GM23338 (cell line): Measurements from ENCODE around the gene WNT1. TPM values are rescaled to one million over a fixed set of nuclear protein-coding genes. Genes with fewer than 3 reads are reported as not detected.

Experiments
- ATAC-seq: fragments of 200-7000 bp; cut with Tn5 transposase; 3 replicates; pipeline ENCODE4 v1.9.1; 2020
- DNase-seq: peaks from one replicate; pipeline ENCODE4 v3.0.0-alpha.2; 2015; ENCODE audit warnings: low spot score
- H2AFZ ChIP-seq: fragments of 200-600 bp; sonication (generic); 2 replicates; pipeline ENCODE4 v1.8.0; 2016; ENCODE audit warnings: antibody characterized with exemption, mild to moderate bottlenecking, moderate library complexity
- H3F3A ChIP-seq: fragments of 200-600 bp; sonication (generic); replicated peaks from 2 replicates; pipeline ENCODE4 v1.8.0; 2017; ENCODE audit warnings: antibody characterized with exemption, mixed run types, low read depth
- H3K27ac ChIP-seq: fragments of 200-600 bp; sonication (generic); 2 replicates; pipeline ENCODE4 v1.6.1; 2016; ENCODE audit warnings: low read depth
- H3K27me3 ChIP-seq: fragments of 200-600 bp; sonication (generic); 2 replicates; pipeline ENCODE4 v1.8.0; 2016; ENCODE audit warnings: mild to moderate bottlenecking, mixed run types, moderate library complexity; ENCODE audit not compliant: insufficient read depth
- H3K36me3 ChIP-seq: fragments of 200-600 bp; sonication (generic); 2 replicates; pipeline ENCODE4 v1.8.0; 2016; ENCODE audit warnings: mild to moderate bottlenecking; ENCODE audit not compliant: insufficient read depth
- H3K4me1 ChIP-seq: fragments of 200-600 bp; sonication (generic); 2 replicates; pipeline ENCODE4 v1.8.0; 2016; ENCODE audit warnings: mild to moderate bottlenecking, moderate library complexity; ENCODE audit not compliant: insufficient read depth
- H3K4me2 ChIP-seq: fragments of 200-600 bp; sonication (generic); 2 replicates; pipeline ENCODE4 v1.7.1; 2017; ENCODE audit warnings: mixed run types
- H3K4me3 ChIP-seq: fragments of 200-600 bp; sonication (generic); 2 replicates; pipeline ENCODE4 v1.6.1; 2016; ENCODE audit warnings: mixed run types
- H3K79me2 ChIP-seq: fragments of 200-600 bp; sonication (generic); replicated peaks from 2 replicates; pipeline ENCODE4 v1.8.0; 2017; ENCODE audit warnings: mild to moderate bottlenecking; ENCODE audit not compliant: insufficient read depth
- H3K9me2 ChIP-seq: fragments of 200-600 bp; sonication (generic); 2 replicates; pipeline ENCODE4 v1.8.0; 2017; ENCODE audit not compliant: insufficient read depth
- H4K20me1 ChIP-seq: fragments of 200-600 bp; sonication (generic); replicated peaks from 2 replicates; pipeline ENCODE4 v1.8.0; 2017; ENCODE audit warnings: mild to moderate bottlenecking; ENCODE audit not compliant: insufficient read depth
- H3K27ac Mint-ChIP-seq: 2 replicates; pipeline ENCODE4 v1.8.0; 2020; ENCODE audit warnings: inconsistent platforms, mild to moderate bottlenecking, moderate library complexity, mixed read lengths
- H3K27me3 Mint-ChIP-seq: 3 replicates; pipeline ENCODE4 v1.8.0; 2022; ENCODE audit warnings: low read depth, mild to moderate bottlenecking, moderate library complexity, mixed read lengths, inconsistent platforms; ENCODE audit not compliant: insufficient read depth, poor library complexity
- H3K36me3 Mint-ChIP-seq: 3 replicates; pipeline ENCODE4 v1.8.0; 2021; ENCODE audit warnings: low read depth, mild to moderate bottlenecking, inconsistent platforms, moderate library complexity, mixed read lengths
- H3K4me1 Mint-ChIP-seq: 3 replicates; pipeline ENCODE4 v1.8.0; 2020; ENCODE audit warnings: mild to moderate bottlenecking, inconsistent platforms, mixed read lengths
- H3K4me3 Mint-ChIP-seq: 3 replicates; pipeline ENCODE4 v1.8.0; 2021; ENCODE audit warnings: moderate library complexity, mild to moderate bottlenecking, inconsistent platforms, mixed read lengths
- H3K9me3 Mint-ChIP-seq: 3 replicates; pipeline ENCODE4 v1.8.0; 2020; ENCODE audit warnings: moderate library complexity, mild to moderate bottlenecking, inconsistent platforms, mixed read lengths
- CREB1 ChIP-seq: fragments of 250-450 bp; sonication (Bioruptor Pico); IDR thresholded peaks from 2 replicates; pipeline ENCODE4 v1.5.0; 2020; ENCODE audit warnings: low read depth, mild to moderate bottlenecking, moderate library complexity
- CTCF ChIP-seq, 2 experiments: fragments of 200-600 bp in 1 of 2; sonication (generic) in 1 of 2; conservative IDR thresholded peaks; 2 replicates each; pipeline versions ENCODE4 v1.5.1 to v1.6.1; 2016 to 2017; ENCODE audit warnings: antibody characterized with exemption in 2 of 2, low read depth in 2 of 2, mild to moderate bottlenecking in 2 of 2, moderate library complexity in 1 of 2
- ETS1 ChIP-seq: IDR thresholded peaks from 2 replicates; pipeline ENCODE4 v1.6.1; 2016; ENCODE audit warnings: antibody characterized with exemption
- EZH2 ChIP-seq: fragments of 200-600 bp; sonication (generic); IDR thresholded peaks from one replicate; pipeline ENCODE4 v1.8.0; 2017; ENCODE audit warnings: antibody characterized with exemption, mild to moderate bottlenecking, low read depth; ENCODE audit not compliant: unreplicated experiment
- EZH2phosphoT487 ChIP-seq: fragments of 200-600 bp; sonication (generic); IDR thresholded peaks from one replicate; pipeline ENCODE4 v1.8.1; 2018; ENCODE audit warnings: antibody characterized with exemption; ENCODE audit not compliant: unreplicated experiment
- JUNB ChIP-seq: IDR thresholded peaks from one replicate; pipeline ENCODE4 v1.6.1; 2016; ENCODE audit warnings: antibody characterized with exemption; ENCODE audit not compliant: unreplicated experiment
- NANOG ChIP-seq: IDR thresholded peaks from 2 replicates; pipeline ENCODE4 v1.6.1; 2016; ENCODE audit warnings: antibody characterized with exemption, borderline replicate concordance
- POLR2AphosphoS5 ChIP-seq: IDR thresholded peaks from 2 replicates; pipeline ENCODE4 v1.6.1; 2016; ENCODE audit warnings: antibody characterized with exemption, low read depth
- REST ChIP-seq: IDR thresholded peaks from one replicate; pipeline ENCODE4 v1.6.1; 2018; ENCODE audit warnings: antibody characterized with exemption; ENCODE audit not compliant: unreplicated experiment
- STAT1 ChIP-seq: IDR thresholded peaks from one replicate; pipeline ENCODE4 v1.6.1; 2016; ENCODE audit warnings: antibody characterized with exemption; ENCODE audit not compliant: unreplicated experiment
- ZNF114 ChIP-seq: fragments of 250-450 bp; sonication (Bioruptor Pico); IDR thresholded peaks from 2 replicates; pipeline ENCODE4 v1.5.0; 2020; ENCODE audit warnings: mild to moderate bottlenecking, moderate library complexity
- ZNF331 ChIP-seq: fragments of 250-450 bp; sonication (Bioruptor Pico); IDR thresholded peaks from 2 replicates; pipeline ENCODE4 v1.5.0; 2020; ENCODE audit warnings: low read depth, mild to moderate bottlenecking, moderate library complexity
- ZNF462 ChIP-seq: fragments of 250-450 bp; sonication (Bioruptor Pico); IDR thresholded peaks from 2 replicates; pipeline ENCODE4 v1.5.0; 2020; ENCODE audit warnings: mild to moderate bottlenecking, moderate library complexity
- polyA plus RNA-seq: library from polyadenylated mRNA; unstranded; fragments of >200 nt; fragmentation: Nextera tagmentation; extraction: Ambion mirVana; gene quantifications from 2 replicates; pipeline ENCODE4 v1.2.1, GENCODE V29; 2016
- total RNA-seq: library from RNA; depleted of rRNA; stranded (reverse); fragments of >200 nt; shearing (Covaris generic); gene quantifications from 2 replicates; pipeline ENCODE4 v1.2.3, GENCODE V29; 2014

WNT1 gene
- total and polyA plus RNA-seq, 2 experiments from 2014 or later, result not detected

- H3K4me1 ChIP-seq, result no peaks in the 10 kb centered on the region
- H3K4me1 Mint-ChIP-seq, result no peaks in the 10 kb centered on the region
- no peak for DNase-seq
- peaks cover 82% of the 10 kb centered on the region for H3K36me3 Mint-ChIP-seq
- peaks cover 6% of the 10 kb centered on the region for H3K27me3 Mint-ChIP-seq
- no peaks in the 10 kb centered on the region for H3K27me3 ChIP-seq
- H3K27ac ChIP-seq, result no peak overlapping the region
- no peaks in the 10 kb centered on the region for H3K9me3 Mint-ChIP-seq
- no peak overlapping the region for H3K27ac Mint-ChIP-seq
- no peak overlapping the region for H3K4me3 Mint-ChIP-seq
- H3F3A ChIP-seq, result no peaks in the 10 kb centered on the region
- TF ChIP-seq ZNF462 (CRISPR knock-in tag), result no peak
- TF ChIP-seq ETS1, result no peak
- no peak for TF ChIP-seq ZNF331 (CRISPR knock-in tag)
- no peak for TF ChIP-seq CREB1 (CRISPR knock-in tag)
- no peak for TF ChIP-seq POLR2AphosphoS5
- no peak for TF ChIP-seq EZH2phosphoT487
- no peak for TF ChIP-seq STAT1
- no peak for TF ChIP-seq REST
- no peak for TF ChIP-seq EZH2
- TF ChIP-seq CTCF (conservative IDR thresholded peaks at IDR 0.05; ENCODE audit: low read depth in 2 of 2), result no peak
- no peak for TF ChIP-seq JUNB
- no peak for TF ChIP-seq NANOG
- no peak for TF ChIP-seq ZNF114 (CRISPR knock-in tag)
- no peak for ATAC-seq
- no peak overlapping the region for H2AFZ ChIP-seq
- H4K20me1 ChIP-seq, result peaks cover 19% of the 10 kb centered on the region
- no peaks in the 10 kb centered on the region for H3K9me2 ChIP-seq
- H3K36me3 ChIP-seq, result peaks cover 53% of the 10 kb centered on the region
- H3K79me2 ChIP-seq, result no peaks in the 10 kb centered on the region
- no peak overlapping the region for H3K4me2 ChIP-seq
- no peak overlapping the region for H3K4me3 ChIP-seq
Measured at GRCh38 chr12:49026678-49027480, 48.8 kb downstream of the WNT1 start.
